ENCODE results near the gene CHD6. TPM values are rescaled to one million over a fixed set of nuclear protein-coding genes. Genes with fewer than 3 reads are reported as not detected.
A peak's percentile ranks its signal among the peaks of the same experiment; 100 is the strongest.

The CHD6 gene
- total RNA-seq, 2 experiments from 2014 or later, result 114 to 126 TPM

- H3K36me3 ChIP-seq (ENCODE audit: insufficient read depth, low read length), result peaks cover 14% of the 10 kb centered on the region
- peaks cover 93% of the 10 kb centered on the region for H3K36me3 Mint-ChIP-seq (ENCODE audit: low read depth)
- H3K27ac Mint-ChIP-seq, result peak overlapping the region; percentile 70
- H3K27me3 ChIP-seq (ENCODE audit: control insufficient read depth in 1 of 2, insufficient read depth in 2 of 2, low read length in 2 of 2), result no peaks in the 10 kb centered on the region
- H3K4me3 ChIP-seq (ENCODE audit: low read length), result no peak overlapping the region
- TF ChIP-seq, protein P1, sequence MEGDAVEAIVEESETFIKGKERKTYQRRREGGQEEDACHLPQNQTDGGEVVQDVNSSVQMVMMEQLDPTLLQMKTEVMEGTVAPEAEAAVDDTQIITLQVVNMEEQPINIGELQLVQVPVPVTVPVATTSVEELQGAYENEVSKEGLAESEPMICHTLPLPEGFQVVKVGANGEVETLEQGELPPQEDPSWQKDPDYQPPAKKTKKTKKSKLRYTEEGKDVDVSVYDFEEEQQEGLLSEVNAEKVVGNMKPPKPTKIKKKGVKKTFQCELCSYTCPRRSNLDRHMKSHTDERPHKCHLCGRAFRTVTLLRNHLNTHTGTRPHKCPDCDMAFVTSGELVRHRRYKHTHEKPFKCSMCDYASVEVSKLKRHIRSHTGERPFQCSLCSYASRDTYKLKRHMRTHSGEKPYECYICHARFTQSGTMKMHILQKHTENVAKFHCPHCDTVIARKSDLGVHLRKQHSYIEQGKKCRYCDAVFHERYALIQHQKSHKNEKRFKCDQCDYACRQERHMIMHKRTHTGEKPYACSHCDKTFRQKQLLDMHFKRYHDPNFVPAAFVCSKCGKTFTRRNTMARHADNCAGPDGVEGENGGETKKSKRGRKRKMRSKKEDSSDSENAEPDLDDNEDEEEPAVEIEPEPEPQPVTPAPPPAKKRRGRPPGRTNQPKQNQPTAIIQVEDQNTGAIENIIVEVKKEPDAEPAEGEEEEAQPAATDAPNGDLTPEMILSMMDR (IDR thresholded peaks at IDR 0.05), result peak; percentile 17
- intact Hi-C loops (cut with DNase I, micrococcal nuclease), result no loop called here
- no peaks in the 10 kb centered on the region for H3K27me3 Mint-ChIP-seq
- H3K4me1 Mint-ChIP-seq (ENCODE audit: low read depth), result peaks cover 86% of the 10 kb centered on the region
- DNase-seq, result peak in 1 of 14 experiments; percentile 49
- no peaks in the 10 kb centered on the region for H3K9me3 ChIP-seq (ENCODE audit: control insufficient read depth in 1 of 2, insufficient read depth in 1 of 2, low read length in 2 of 2)
- POLR2A ChIA-PET, result no interaction called here
- peak; percentile 94 for ATAC-seq (ENCODE audit: poor library complexity)
- H3K27ac ChIP-seq (ENCODE audit: low read depth in 1 of 2, low read length in 2 of 2), result no peak overlapping the region
- H3K4me3 Mint-ChIP-seq, result peak overlapping the region; percentile 17
- H3K9me3 Mint-ChIP-seq, result no peaks in the 10 kb centered on the region
- CTCF ChIA-PET, result no interaction called here
- H3K4me1 ChIP-seq (ENCODE audit: insufficient read depth, low read length), result peaks cover 9% of the 10 kb centered on the region
Measured at GRCh38 chr20:41436679-41437078, 181.5 kb downstream of the CHD6 start.

DNA sequence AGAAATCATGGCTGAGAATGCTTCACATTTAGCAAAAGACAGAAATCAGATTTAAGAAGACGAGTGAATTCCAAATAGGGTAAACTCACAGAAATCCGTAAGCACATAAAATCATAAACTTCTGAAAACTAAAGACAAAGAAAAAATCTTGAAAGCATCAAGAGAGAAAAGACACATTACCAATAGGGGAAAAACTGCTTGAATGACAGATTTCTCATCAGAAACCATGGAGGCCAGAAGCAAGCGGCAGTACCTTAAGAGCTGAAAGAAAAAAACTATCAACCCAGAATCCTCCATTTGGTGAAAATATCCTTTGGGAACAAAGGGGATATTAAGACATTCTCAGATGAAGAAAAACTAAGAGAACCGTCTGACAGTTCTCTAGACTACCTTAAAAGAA lies 185.0 kb downstream of the CHD6 start:
- POLR2A ChIA-PET, result interaction anchor here (0.9 kb wide), 1 partner anchor 185 kb away, joined by 3 read pairs; the partner anchor contains the start of gene CHD6
- no peaks in the 10 kb centered on the region for H3K27me3 ChIP-seq (ENCODE audit: control insufficient read depth in 1 of 2, insufficient read depth in 2 of 2, low read length in 2 of 2)
- no peaks in the 10 kb centered on the region for H3K9me3 ChIP-seq (ENCODE audit: control insufficient read depth in 1 of 2, insufficient read depth in 1 of 2, low read length in 2 of 2)
- CTCF ChIA-PET, result no interaction called here
- H3K4me3 ChIP-seq (ENCODE audit: low read length), result no peak overlapping the region
- DNase-seq (no peak), ATAC-seq (ENCODE audit: poor library complexity) (no peak)
- peaks cover 30% of the 10 kb centered on the region for H3K36me3 ChIP-seq (ENCODE audit: insufficient read depth, low read length)
- Mint-ChIP-seq H3K4me3 (no peak overlapping the region), H3K9me3 (no peaks in the 10 kb centered on the region), H3K27me3 (no peaks in the 10 kb centered on the region), H3K4me1 (ENCODE audit: low read depth) (peaks cover 84% of the 10 kb centered on the region), H3K36me3 (ENCODE audit: low read depth) (peaks cover 87% of the 10 kb centered on the region), H3K27ac (peak overlapping the region; percentile 70)
- H3K4me1 ChIP-seq (ENCODE audit: insufficient read depth, low read length), result peaks cover 11% of the 10 kb centered on the region
- H3K27ac ChIP-seq (ENCODE audit: low read depth in 1 of 2, low read length in 2 of 2), result no peak overlapping the region
- TF ChIP-seq, protein P1 (IDR thresholded peaks at IDR 0.05), result no peak
- intact Hi-C loops (cut with DNase I, micrococcal nuclease), result no loop called here

GRCh38 chr20:41432746-41433145 lies 185.4 kb downstream of the CHD6 start:
- POLR2A ChIA-PET, result interaction anchor here (0.9 kb wide), 1 partner anchor 47 kb away, joined by 3 read pairs; no protein-coding TSS in a partner anchor
- DNase-seq (no peak), ATAC-seq (ENCODE audit: poor library complexity) (no peak)
- Histone ChIP-seq H3K27ac (ENCODE audit: low read depth in 1 of 2, low read length in 2 of 2) (no peak overlapping the region), H3K4me1 (ENCODE audit: insufficient read depth, low read length) (peaks cover 7% of the 10 kb centered on the region), H3K4me3 (ENCODE audit: low read length) (no peak overlapping the region), H3K36me3 (ENCODE audit: insufficient read depth, low read length) (peaks cover 33% of the 10 kb centered on the region), H3K9me3 (ENCODE audit: control insufficient read depth in 1 of 2, insufficient read depth in 1 of 2, low read length in 2 of 2) (no peaks in the 10 kb centered on the region), H3K27me3 (ENCODE audit: control insufficient read depth in 1 of 2, insufficient read depth in 2 of 2, low read length in 2 of 2) (no peaks in the 10 kb centered on the region)
- TF ChIP-seq, protein P1 (IDR thresholded peaks at IDR 0.05), result no peak
- H3K27me3 Mint-ChIP-seq, result no peaks in the 10 kb centered on the region
- H3K4me1 Mint-ChIP-seq (ENCODE audit: low read depth), result peaks cover 84% of the 10 kb centered on the region
- CTCF ChIA-PET, result no interaction called here
- H3K4me3 Mint-ChIP-seq, result peak overlapping the region; percentile 31
- peak overlapping the region; percentile 70 for H3K27ac Mint-ChIP-seq
- intact Hi-C loops (cut with DNase I, micrococcal nuclease), result no loop called here
- H3K9me3 Mint-ChIP-seq, result no peaks in the 10 kb centered on the region
- H3K36me3 Mint-ChIP-seq (ENCODE audit: low read depth), result peaks cover 87% of the 10 kb centered on the region
